Cardiac fibroblast (primary cell): ENCODE measurements around the gene CTNND2.

Source experiments
- DNase-seq, 2 donors: peaks; one replicate each; pipeline versions ENCODE4 v3.0.0 to v3.0.0-alpha.2; 2010; ENCODE audit warnings: low read depth in 2 of 2
- H3K4me3 ChIP-seq, 2 donors: replicated peaks in 1 of 2; 1 replicate in 1 of 2; 2 replicates in 1 of 2; pipeline ENCODE4 v1.5.1; 2011; ENCODE audit warnings: low read depth in 2 of 2, low read length in 2 of 2, mild to moderate bottlenecking in 2 of 2, moderate library complexity in 1 of 2
- TF ChIP-seq, protein P1 (sequence below): IDR thresholded peaks from one replicate; pipeline ENCODE4 v1.5.1; 2011; ENCODE audit warnings: low read depth, mild to moderate bottlenecking, low read length, inconsistent platforms

The CTNND2 gene

DNA sequence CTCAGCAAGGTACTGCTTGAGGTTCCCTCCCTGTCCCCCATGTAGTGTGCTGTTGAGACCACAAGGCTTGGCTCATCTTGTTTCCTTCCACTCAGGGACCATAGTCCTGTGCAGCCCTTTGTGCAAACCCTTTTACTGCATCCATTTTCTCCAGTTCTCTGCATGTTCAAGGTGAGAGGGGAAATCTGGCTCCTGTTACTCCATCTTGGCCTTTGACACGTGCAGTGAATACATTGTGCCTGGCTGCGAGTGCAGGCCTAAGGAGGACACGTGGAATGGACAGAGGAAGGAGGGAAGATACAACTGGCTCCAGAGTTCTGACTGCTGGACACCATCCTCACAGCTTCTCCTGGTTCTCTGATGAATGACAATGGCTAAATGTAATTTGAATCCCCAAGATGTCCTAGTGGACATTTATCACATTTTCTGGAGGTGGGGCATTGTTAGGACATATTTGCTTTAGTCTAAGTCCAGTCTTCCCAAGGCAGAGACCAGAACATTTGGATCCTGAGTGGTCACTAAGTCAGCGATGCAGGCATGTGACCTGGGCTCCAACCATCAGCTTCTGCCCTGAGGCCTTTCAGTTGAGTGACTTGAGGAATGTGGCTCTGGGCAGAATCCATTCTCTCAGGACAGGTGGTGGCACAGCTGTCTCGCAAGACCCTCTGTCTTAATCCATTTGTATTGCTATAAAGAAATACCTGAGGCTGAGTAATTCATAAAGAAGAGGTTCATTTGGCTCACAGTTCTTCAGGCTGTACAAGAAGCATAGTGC lies 954.2 kb downstream of the CTNND2 start:
- no peak overlapping the region for H3K4me3 ChIP-seq

DNA sequence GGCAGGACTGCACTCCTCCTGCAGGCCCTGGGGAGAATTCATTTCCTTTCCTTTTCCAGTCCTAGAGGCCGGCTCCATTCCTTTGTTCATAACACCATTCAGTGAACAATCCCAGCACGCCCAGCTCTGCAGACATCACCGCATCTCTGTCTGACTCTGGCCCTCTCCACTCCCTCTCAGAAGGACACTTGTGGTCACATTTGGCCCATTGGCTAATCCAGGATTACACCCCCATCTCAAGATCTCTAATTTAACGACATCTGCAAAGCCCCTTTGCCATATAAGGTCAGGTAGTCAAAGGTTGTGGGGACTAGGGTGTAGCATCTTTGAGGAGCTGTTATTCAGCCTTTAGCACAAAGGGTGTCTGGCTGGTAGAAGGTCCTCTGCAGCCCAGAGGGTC lies 958.2 kb downstream of the CTNND2 start:
- no peak for DNase-seq
- TF ChIP-seq, protein P1, sequence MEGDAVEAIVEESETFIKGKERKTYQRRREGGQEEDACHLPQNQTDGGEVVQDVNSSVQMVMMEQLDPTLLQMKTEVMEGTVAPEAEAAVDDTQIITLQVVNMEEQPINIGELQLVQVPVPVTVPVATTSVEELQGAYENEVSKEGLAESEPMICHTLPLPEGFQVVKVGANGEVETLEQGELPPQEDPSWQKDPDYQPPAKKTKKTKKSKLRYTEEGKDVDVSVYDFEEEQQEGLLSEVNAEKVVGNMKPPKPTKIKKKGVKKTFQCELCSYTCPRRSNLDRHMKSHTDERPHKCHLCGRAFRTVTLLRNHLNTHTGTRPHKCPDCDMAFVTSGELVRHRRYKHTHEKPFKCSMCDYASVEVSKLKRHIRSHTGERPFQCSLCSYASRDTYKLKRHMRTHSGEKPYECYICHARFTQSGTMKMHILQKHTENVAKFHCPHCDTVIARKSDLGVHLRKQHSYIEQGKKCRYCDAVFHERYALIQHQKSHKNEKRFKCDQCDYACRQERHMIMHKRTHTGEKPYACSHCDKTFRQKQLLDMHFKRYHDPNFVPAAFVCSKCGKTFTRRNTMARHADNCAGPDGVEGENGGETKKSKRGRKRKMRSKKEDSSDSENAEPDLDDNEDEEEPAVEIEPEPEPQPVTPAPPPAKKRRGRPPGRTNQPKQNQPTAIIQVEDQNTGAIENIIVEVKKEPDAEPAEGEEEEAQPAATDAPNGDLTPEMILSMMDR: no peak

More for the DNA sequence above, 954.2 kb downstream of the CTNND2 start:
- TF ChIP-seq, protein P1: no peak
- no peak for DNase-seq

DNA sequence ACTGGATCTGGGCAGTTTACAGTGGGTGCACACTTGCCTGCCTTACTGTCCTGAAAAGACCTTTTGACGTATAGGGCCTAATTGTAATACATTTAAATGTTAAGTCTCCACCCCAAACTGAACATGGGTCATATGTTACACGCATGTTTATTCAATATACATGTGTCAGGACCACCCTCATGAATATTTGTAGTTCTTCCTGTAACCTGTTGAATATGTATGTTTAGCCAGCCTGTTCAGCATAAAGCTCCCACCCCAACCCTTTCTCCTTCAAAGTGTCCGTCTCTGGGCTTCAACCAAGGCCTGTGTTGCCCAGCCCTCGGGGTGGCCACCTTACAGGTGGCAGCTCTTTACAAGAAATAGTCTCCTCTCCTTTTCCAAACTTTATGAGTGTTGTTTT lies 962.3 kb downstream of the CTNND2 start:
- DNase-seq: no peak
- no peak overlapping the region for H3K4me3 ChIP-seq
- TF ChIP-seq, protein P1: no peak

More for the DNA sequence above, 958.2 kb downstream of the CTNND2 start:
- no peak overlapping the region for H3K4me3 ChIP-seq

DNA sequence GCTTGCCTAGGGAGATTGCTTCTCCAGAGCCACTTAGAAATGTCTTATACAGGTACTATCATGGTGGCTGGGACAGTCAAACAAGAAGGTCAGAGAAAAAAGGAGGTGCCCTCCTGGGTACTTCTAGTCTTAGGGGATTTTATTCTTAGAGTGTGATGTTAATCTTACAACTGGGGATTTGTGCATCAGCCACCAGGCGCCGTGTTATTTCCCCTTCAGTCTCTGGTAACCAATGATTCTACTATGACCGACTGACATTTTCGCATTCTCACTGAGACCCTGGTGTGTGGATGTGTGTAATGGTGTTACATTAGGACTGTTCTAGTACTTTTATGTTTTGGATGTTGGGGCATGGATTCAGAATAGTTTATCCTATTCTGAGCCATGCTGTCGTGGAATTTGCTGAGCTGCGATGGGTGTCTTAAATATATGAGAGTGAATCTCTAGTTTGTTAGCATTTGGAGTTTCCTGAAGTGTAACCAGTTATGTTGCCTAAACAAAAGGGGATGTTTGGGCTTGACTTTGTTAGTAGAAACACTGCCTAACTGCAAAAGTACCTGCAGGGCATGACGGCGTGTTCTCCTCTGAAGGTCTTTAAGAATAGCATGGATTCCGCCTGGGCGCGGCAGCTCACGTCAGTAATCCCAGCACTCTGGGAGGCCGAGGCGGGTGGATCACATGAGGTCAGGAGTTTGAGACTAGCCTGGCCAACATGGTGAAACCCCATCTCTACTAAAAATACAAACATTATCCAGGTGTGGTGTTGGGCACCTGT lies 968.0 kb downstream of the CTNND2 start:
- H3K4me3 ChIP-seq: no peak overlapping the region
- DNase-seq: no peak
- TF ChIP-seq, protein P1: no peak

DNA sequence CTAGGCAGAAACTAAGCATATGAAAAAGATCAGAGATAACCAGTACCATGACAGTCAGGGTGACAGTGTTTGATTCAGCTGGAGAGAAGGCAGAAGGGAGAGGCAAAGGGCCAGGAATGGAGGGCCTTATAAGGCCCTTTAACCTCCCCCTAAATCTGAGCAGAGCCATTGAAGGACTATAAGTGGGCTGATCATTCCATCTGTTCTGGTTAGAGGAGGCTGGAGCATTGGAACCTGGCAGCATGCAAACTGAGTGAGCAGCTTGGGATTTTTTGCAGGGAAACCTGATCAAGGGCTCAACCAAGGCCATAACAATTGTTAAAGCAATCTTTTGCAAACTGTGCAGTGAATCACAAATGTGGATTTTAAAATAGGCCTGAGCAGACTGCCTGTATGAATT lies 968.7 kb downstream of the CTNND2 start:
- no peak overlapping the region for H3K4me3 ChIP-seq
- no peak for DNase-seq
- TF ChIP-seq, protein P1: no peak

DNA sequence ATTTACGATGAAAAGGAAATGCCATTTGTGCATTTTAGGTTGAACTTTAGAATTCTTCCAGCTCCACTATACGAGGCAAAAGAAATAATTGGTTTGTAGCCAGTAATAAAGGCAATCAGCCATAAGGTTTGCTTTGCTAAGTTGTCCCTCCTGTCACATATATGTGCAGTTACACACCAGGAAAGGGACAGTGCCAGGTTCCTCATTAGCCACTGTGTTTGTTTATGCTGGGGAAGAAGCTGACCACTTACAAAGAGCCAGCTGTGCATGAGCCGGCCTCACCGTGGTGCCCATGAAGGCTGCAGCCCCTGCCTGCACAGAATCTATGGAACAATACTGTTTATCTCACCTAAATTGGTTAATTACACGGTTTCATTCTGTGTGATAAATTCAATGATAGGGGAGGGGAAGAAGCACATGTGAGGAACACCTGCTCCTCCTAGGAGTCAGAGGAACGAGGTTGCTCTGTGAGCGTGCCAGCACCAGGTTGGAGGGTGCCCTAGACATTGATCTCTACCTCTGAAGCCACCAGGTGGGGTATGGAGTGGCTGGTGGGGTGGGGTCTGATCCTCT lies 969.4 kb downstream of the CTNND2 start:
- H3K4me3 ChIP-seq: no peak overlapping the region
- TF ChIP-seq, protein P1: no peak
- DNase-seq: no peak
